IPS DF 4.7 (cell line): ENCODE data around the gene GFRA1.

Experiments
- DNase-seq: peaks from one replicate; pipeline ENCODE4 v3.0.0-alpha.2; 2013; ENCODE audit warnings: low spot score; ENCODE audit errors: extremely low read depth

GFRA1 gene

GRCh38 chr10:116160271-116160670, 112.7 kb downstream of the GFRA1 start:
- DNase-seq: no peak

- DNase-seq: no peak
These were observed 113.8 kb downstream of the GFRA1 start for GRCh38 chr10:116159197-116159596.

GRCh38 chr10:116158036-116158435, 115.0 kb downstream of the GFRA1 start:
- no peak for DNase-seq

GRCh38 chr10:116157485-116157884, 115.5 kb downstream of the GFRA1 start:
- DNase-seq: no peak

- DNase-seq: no peak
These were observed 116.2 kb downstream of the GFRA1 start for GRCh38 chr10:116156819-116157218.

GRCh38 chr10:116155191-116155590, 117.8 kb downstream of the GFRA1 start:
- no peak for DNase-seq

- DNase-seq: no peak
These were observed 118.4 kb downstream of the GFRA1 start for GRCh38 chr10:116154651-116155050.

GRCh38 chr10:116151076-116151475, 121.9 kb downstream of the GFRA1 start:
- no peak for DNase-seq

- no peak for DNase-seq
These were observed 122.4 kb downstream of the GFRA1 start for GRCh38 chr10:116150606-116151005.

- no peak for DNase-seq
These were observed 125.7 kb downstream of the GFRA1 start for GRCh38 chr10:116147147-116147905.

- DNase-seq: no peak
These were observed 126.5 kb downstream of the GFRA1 start for GRCh38 chr10:116146372-116147140.

- no peak for DNase-seq
These were observed 129.3 kb downstream of the GFRA1 start for GRCh38 chr10:116143673-116144222.

GRCh38 chr10:116141855-116142254, 131.2 kb downstream of the GFRA1 start:
- no peak for DNase-seq

- no peak for DNase-seq
These were observed 131.8 kb downstream of the GFRA1 start for GRCh38 chr10:116141246-116141645.

- no peak for DNase-seq
These were observed 133.1 kb downstream of the GFRA1 start for GRCh38 chr10:116139886-116140285.

GRCh38 chr10:116138897-116139296, 134.1 kb downstream of the GFRA1 start:
- DNase-seq: no peak

GRCh38 chr10:116136261-116136660, 136.7 kb downstream of the GFRA1 start:
- DNase-seq: no peak

- DNase-seq: no peak
These were observed 138.7 kb downstream of the GFRA1 start for GRCh38 chr10:116134322-116134721.

- DNase-seq: no peak
These were observed 139.4 kb downstream of the GFRA1 start for GRCh38 chr10:116133634-116134033.

- DNase-seq: no peak
These were observed 140.1 kb downstream of the GFRA1 start for GRCh38 chr10:116132780-116133399.

GRCh38 chr10:116130006-116130405, 143.0 kb downstream of the GFRA1 start:
- DNase-seq: no peak
